Stomach smooth muscle (tissue), 2 donors: ENCODE data around the gene HDAC4.

Source experiments
- H3K27ac ChIP-seq: one replicate; pipeline ENCODE4 v1.7.0; 2013; ENCODE audit warnings: mild to moderate bottlenecking, low read length, inconsistent platforms
- H3K27me3 ChIP-seq, 2 donors: one replicate each; pipeline ENCODE4 v1.7.0; 2013; ENCODE audit warnings: low read length in 2 of 2; ENCODE audit not compliant: insufficient read depth in 2 of 2, control insufficient read depth in 1 of 2
- H3K36me3 ChIP-seq, 2 donors: one replicate each; pipeline ENCODE4 v1.7.0; 2013; ENCODE audit warnings: low read length in 2 of 2; ENCODE audit not compliant: control insufficient read depth in 2 of 2, insufficient read depth in 2 of 2
- H3K4me1 ChIP-seq: one replicate; pipeline ENCODE4 v1.7.0; 2013; ENCODE audit warnings: low read length; ENCODE audit not compliant: control insufficient read depth, insufficient read depth
- H3K4me3 ChIP-seq, 2 donors: one replicate each; pipeline ENCODE4 v1.7.0; 2013; ENCODE audit warnings: low read length in 2 of 2
- H3K9ac ChIP-seq, 2 donors: one replicate each; pipeline ENCODE4 v1.7.0; 2013; ENCODE audit warnings: low read length in 2 of 2, mild to moderate bottlenecking in 1 of 2
- H3K9me3 ChIP-seq, 2 donors: one replicate each; pipeline ENCODE4 v1.7.0; 2013; ENCODE audit warnings: low read length in 2 of 2; ENCODE audit not compliant: control insufficient read depth in 2 of 2
- donor health status: healthy.
- donor health status: Pancreatic carcinoma.

Gene HDAC4

DNA sequence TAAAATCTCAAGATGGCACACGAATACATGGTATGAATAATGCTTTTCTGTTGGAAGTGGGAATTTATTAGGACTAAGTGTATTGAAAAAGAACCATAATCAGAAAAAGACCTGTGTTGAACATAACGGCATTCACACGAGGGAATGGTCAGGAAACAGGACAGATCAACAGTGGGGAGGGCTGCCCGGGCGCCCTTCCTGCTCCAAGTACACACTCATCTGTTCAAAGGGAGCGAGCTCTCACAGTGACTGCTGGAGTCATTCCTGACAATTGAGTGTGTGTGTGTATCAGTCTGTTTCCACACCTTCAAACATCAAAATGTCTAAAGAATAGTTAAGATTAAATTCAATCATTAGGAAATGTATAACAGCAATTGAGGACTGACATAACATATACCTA lies 167.2 kb downstream of the HDAC4 start:
- H3K27me3 ChIP-seq: no peaks in the 10 kb centered on the region
- peaks cover 22% of the 10 kb centered on the region for H3K4me1 ChIP-seq

DNA sequence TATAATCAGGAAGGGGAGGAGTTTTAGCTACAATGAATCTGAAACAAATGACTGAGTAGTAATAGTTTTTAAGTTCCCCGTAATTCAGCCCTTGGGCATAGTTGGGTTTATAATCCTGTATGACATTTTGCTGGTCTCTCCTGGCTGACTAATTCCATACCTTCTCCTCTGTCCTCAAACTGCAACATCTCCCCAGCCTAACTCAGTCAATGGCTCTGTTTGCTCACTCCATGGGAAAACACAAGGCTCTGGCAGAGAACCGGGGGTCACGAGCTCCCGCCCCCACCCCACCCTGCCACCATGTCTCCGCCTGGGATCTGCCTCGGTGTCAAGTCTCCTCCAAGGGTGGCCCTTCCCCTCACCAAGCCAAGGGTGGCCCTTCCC lies 168.6 kb downstream of the HDAC4 start:
- Histone ChIP-seq H3K36me3 (peaks cover 4 to 6% of the 10 kb centered on the region in 2 donors), H3K27me3 (no peaks in the 10 kb centered on the region), H3K4me3 (no peak overlapping the region), H3K4me1 (peaks cover 31% of the 10 kb centered on the region), H3K27ac (no peak overlapping the region), H3K9me3 (no peaks in the 10 kb centered on the region), H3K9ac (no peak overlapping the region)

More for the DNA sequence above, 167.2 kb downstream of the HDAC4 start:
- no peaks in the 10 kb centered on the region for H3K9me3 ChIP-seq
- no peak overlapping the region for H3K27ac ChIP-seq
- H3K4me3 ChIP-seq: no peak overlapping the region
- no peak overlapping the region for H3K9ac ChIP-seq
- peaks cover 4 to 6% of the 10 kb centered on the region in 2 donors for H3K36me3 ChIP-seq

DNA sequence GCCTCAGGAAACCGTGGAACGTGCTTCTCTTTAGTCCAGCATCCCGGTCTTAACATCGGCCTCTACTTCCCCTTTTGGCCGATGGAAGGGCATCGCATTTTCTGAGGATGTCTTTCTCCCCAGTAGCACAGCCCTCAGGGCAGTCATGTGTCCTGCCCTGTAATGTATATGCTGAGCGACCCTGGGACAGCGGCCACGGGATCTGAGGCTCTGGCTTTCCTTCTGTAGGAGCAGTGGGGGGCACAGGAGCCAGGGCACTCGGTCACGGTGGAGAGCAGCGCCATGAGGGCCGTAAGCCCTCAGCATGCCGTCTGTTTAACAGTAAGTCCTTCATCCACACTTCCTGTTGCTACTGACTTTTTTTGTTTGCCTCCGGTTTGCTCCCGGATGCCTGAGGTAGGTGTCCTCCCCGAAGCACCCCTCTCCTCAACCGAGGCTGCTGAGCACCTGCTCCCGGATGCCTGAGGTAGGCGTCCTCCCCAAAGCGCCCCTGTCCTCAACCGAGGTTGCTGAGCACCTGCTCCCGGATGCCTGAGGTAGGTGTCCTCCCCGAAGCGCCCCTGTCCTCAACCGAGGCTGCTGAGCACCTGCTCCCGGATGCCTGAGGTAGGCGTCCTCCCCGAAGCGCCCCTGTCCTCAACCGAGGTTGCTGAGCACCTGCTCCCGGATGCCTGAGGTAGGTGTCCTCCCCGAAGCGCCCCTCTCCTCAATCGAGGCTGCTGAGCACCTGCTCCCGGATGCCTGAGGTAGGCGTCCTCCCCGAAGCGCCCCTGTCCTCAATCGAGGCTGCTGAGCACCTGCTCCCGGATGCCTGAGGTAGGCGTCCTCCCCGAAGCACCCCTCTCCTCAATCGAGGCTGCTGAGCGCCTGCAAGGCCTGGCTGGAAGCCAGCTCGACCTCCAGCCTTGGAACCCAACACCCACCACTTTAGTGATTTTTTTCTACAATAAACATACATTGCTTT lies 169.3 kb downstream of the HDAC4 start:
- H3K9me3 ChIP-seq: no peaks in the 10 kb centered on the region
- no peak overlapping the region for H3K9ac ChIP-seq
- peaks cover 34% of the 10 kb centered on the region for H3K4me1 ChIP-seq
- H3K27ac ChIP-seq: no peak overlapping the region
- no peaks in the 10 kb centered on the region for H3K27me3 ChIP-seq
- no peak overlapping the region for H3K4me3 ChIP-seq
- H3K36me3 ChIP-seq: peaks cover 4 to 6% of the 10 kb centered on the region in 2 donors

DNA sequence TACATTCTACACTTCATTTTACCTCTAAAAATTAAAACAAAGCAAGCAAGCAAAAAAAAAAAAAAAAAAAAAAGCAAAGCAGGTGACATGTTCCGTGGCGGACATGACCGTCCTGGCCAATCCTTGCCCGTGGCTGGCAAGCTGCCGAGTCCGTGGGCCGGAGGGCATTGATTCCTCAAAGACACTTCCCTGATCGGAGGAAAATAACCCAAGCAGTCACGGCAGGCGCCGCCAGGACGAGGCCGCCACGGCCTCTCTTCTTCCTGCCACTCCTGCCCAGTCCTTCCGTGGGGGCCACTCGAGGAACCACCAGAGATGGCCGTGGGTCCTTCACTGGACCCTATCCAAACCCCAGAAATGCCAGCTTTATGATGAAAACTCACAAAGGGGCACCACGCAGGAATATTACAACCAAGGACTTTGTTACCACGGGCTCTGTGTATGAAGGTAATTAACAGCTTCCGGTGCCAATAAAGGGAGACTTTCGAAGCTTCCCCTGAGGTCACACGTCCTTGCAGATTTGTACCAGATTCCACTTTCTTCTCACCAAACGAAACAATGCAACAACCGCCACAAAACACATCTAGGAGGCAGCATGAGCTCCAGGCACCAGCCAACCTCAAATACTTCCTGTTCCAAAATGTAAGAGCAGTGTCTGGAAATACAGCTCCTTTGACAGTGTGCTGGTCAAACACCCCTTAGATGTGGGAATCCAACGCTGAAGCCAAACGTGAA lies 170.3 kb downstream of the HDAC4 start:
- H3K27ac ChIP-seq: peak overlapping the region; percentile 6
- no peak overlapping the region for H3K9ac ChIP-seq
- peaks cover 4 to 6% of the 10 kb centered on the region in 2 donors for H3K36me3 ChIP-seq
- no peaks in the 10 kb centered on the region for H3K9me3 ChIP-seq
- no peaks in the 10 kb centered on the region for H3K27me3 ChIP-seq
- H3K4me3 ChIP-seq: no peak overlapping the region
- peaks cover 43% of the 10 kb centered on the region for H3K4me1 ChIP-seq

DNA sequence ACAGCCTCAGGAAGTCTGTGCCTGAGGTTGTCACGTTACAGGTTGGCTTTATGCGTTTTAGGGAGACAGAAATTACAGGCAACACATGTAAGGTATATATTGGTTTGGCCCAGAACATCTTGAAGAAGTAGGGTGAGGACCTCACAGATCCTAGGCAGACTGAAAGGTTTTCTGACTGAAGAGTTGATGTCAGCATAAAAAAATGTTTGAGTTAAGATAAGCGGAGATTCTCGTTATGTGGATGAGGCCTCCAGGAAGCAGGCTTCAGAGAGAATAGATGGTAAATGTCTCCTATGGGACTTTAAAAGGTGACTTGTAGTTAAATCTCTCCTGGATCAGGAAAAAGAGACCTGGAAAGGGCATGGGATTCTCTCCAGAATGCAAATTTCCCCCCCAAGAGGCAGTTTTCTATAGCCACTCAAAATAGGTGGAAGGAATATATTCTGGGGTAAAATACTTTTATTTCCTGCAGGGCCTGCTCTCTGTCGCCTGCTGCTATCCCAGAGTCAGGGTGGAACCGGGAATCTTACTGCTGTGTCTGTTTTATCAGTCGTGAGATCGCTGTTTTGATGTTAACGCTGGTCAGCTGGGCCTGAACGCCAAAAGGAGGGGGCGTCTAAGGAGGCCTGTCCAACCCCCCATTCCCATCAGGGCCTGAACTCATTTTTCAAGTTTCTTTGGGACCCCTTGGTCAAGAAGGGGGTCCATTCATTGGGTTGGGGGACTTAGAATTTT lies 171.1 kb downstream of the HDAC4 start:
- no peaks in the 10 kb centered on the region for H3K27me3 ChIP-seq
- peaks cover 48% of the 10 kb centered on the region for H3K4me1 ChIP-seq
- no peak overlapping the region for H3K27ac ChIP-seq

DNA sequence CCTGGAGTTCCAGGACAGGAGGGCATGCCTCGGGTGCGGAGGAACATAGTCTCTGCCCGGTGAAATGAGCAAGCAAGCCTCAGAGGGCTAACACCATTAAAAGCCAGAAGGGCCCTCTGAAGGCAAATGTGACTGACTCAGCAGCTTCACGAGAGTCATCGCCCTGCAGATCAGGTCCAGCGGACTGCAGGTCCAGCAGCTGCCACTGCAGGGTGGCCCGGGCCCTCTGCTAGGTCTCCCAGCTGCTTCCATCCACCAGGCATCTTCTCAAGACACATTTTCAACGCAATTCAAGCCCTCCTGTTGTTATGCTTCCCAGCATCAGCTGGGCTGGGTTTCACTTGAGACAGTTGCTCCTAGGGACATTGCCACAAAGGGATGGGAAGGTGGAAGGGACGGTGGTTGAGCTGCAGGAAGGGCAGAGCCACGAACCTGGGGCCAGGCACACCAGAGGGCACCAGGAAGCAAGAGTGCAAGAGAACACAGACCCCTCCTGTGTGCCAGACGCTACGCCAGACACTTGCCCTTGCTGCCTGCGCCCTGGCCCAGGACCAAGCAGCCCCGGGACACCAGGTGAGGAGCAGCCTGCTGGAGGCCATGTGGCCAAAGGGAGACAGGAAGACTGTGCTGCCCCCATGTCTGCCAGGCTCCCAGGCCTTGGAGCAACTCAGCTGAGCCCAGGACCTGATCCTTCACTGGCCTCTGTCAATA lies 173.0 kb downstream of the HDAC4 start:
- H3K27ac ChIP-seq: peak overlapping the region; percentile 74
- H3K4me3 ChIP-seq: peak overlapping the region in 1 of 2 donors; percentile 29
- peaks cover 0 to 2% of the 10 kb centered on the region in 2 donors for H3K36me3 ChIP-seq
- no peaks in the 10 kb centered on the region for H3K27me3 ChIP-seq
- peaks cover 62% of the 10 kb centered on the region for H3K4me1 ChIP-seq
- H3K9ac ChIP-seq: no peak overlapping the region
- H3K9me3 ChIP-seq: no peaks in the 10 kb centered on the region

More for the DNA sequence above, 171.1 kb downstream of the HDAC4 start:
- no peak overlapping the region for H3K4me3 ChIP-seq
- H3K36me3 ChIP-seq: peaks cover 2 to 6% of the 10 kb centered on the region in 2 donors
- no peak overlapping the region for H3K9ac ChIP-seq
- H3K9me3 ChIP-seq: no peaks in the 10 kb centered on the region

DNA sequence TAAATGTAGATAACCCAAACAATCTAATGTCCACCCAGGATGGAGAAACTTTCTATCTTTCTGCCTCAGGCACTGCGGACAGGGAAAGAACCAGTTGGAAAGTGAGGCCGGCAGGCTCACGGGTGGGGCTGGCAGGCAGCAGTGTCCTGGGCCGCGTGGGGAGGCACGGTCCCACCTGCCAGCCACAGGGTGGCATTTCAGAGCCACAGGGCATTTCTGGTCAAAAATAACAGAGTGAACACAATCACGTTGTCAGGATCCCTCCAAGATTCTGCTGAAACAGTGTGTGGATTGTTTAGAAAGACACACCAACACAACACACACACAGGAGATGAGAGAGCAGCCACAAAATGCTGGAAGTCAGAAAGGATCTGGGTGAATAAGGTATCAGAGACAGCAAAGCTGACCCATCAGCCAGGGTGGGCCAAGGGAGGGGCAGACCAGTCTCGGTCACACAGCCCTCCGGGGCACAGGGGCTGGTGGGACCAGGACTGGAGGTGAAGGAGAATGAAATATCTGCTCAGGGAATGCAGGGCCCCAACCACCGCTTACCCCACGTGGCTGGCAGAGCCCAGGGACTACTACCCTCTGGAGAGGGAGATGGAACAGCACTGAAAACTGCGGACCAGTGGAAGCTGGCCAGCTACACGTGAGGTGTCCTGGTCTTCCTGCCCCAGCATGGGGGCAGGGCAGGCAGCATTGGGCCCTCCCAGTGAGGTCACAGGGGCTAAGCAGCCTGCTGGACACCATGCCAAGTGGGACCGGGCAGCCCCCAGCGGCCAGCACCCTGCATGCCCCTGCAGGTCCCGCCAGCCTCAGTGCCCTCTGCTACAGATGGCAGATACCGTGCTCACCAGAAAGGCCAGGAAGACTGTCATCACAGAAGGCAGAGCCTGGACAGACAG lies 173.9 kb downstream of the HDAC4 start:
- H3K9me3 ChIP-seq: no peaks in the 10 kb centered on the region
- no peaks in the 10 kb centered on the region for H3K27me3 ChIP-seq
- peak overlapping the region; percentile 26 to 29 for H3K4me3 ChIP-seq
- H3K36me3 ChIP-seq: peaks cover 0 to 2% of the 10 kb centered on the region in 2 donors
- peaks cover 66% of the 10 kb centered on the region for H3K4me1 ChIP-seq
- H3K9ac ChIP-seq: peak overlapping the region; percentile 42 to 47
- H3K27ac ChIP-seq: peak overlapping the region; percentile 74

DNA sequence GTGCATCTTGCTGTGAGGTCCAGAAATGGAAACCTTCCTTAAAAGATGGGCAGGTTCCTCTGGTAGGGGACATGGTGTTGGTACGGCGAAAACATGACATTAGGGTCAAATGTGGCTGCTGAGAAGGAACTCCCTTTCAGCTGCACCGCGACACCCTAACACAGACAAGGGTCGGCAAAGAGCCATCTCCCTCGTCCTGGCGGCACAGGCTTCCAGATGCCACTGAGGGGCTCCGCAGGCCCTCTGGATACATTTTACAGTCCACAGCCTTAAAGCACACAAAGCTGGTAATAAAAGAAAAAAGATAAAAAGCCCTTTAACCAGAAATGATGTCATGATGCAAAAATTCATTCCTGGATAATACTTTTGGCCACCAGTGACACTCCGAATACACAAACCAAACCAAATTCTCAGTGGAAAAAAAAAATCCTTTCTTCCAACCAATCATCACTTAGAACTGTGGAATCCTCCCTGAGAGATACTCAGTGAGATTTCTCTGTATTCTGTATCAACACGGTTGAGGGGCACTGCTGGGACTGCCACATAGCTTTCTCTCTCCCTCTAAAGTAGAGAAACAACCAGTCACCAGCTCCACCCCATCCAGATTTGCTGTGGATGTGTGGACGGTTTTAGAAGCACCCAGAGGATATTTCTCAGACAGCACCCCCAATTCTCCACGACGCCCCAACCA lies 174.8 kb downstream of the HDAC4 start:
- Histone ChIP-seq H3K36me3 (peaks cover 0 to 2% of the 10 kb centered on the region in 2 donors), H3K4me3 (peak overlapping the region; percentile 26 to 47), H3K27me3 (no peaks in the 10 kb centered on the region), H3K4me1 (peaks cover 66% of the 10 kb centered on the region), H3K9ac (peak overlapping the region; percentile 42 to 47), H3K27ac (peak overlapping the region; percentile 74), H3K9me3 (no peaks in the 10 kb centered on the region)

DNA sequence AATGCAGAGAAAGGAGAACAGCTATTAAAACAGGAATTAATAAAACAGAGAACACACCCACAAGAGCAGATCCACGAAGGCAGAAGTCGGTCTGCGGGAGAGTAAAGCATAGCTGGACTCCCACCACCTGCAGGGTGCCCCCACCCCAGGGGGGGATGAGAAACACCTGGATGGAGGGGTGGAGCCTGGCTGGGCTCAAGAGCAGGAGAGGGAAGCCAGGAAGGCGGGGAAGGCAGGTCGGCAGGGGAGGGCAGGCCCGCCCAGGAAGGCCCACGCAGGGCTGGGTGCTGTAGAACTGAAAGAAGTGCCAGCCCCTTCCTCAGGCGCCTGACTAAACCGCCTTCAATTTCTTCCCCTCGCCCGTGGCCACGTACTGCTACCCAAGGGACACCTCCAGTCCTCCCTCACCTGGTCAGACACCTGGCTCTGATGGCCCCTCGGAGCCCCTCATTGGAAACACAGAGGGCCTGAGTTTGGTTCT lies 175.4 kb downstream of the HDAC4 start:
- Histone ChIP-seq H3K9ac (peak overlapping the region; percentile 18 to 47), H3K4me1 (peaks cover 72% of the 10 kb centered on the region), H3K27ac (peak overlapping the region; percentile 74), H3K4me3 (peak overlapping the region; percentile 26 to 47), H3K27me3 (no peaks in the 10 kb centered on the region), H3K36me3 (no peaks in the 10 kb centered on the region), H3K9me3 (no peaks in the 10 kb centered on the region)
